GM12878 (cell line): ENCODE data around the gene GRK6. TPM values are rescaled to one million over a fixed set of nuclear protein-coding genes. Genes with fewer than 3 reads are reported as not detected.

Experiments
- ATAC-seq: fragments of 200-7000 bp; cut with Tn5 transposase; 3 replicates; pipeline ENCODE4 v1.9.1; 2020; ENCODE audit warnings: mild to moderate bottlenecking, moderate library complexity
- BruUV-seq: library from RNA; stranded (reverse); fragments of 400-500 nt; replicated peaks from 2 replicates; lab custom pipeline; 2021; lab: Mats Ljungman, UMichigan
- CTCF ChIA-PET: fragments of 300-600 bp; sonication (Branson Sonifier 250); formaldehyde crosslinking; extraction: SDS; loops from one replicate; lab custom pipeline; 2021; ENCODE audit warnings: inconsistent platforms; lab: Yijun Ruan, JAX
- POLR2A ChIA-PET: fragments of 350-600 bp; formaldehyde crosslinking; extraction: SDS; loops from one replicate; lab custom pipeline; 2021; ENCODE audit warnings: inconsistent platforms; lab: Charles Lee
- RAD21 ChIA-PET: fragments of 300-600 bp; sonication (Branson Sonifier 250); formaldehyde crosslinking; loops from one replicate; lab custom pipeline; 2023; ENCODE audit warnings: antibody characterized with exemption; ENCODE audit not compliant: unreplicated experiment; lab: Charles Lee
- SMC1A ChIA-PET: fragments of 300-600 bp; sonication (Branson Sonifier 250); formaldehyde crosslinking; loops from one replicate; lab custom pipeline; 2023; ENCODE audit not compliant: unreplicated experiment, uncharacterized antibody; lab: Charles Lee
- DNase-seq: peaks from one replicate; pipeline ENCODE4 v3.0.0-alpha.2; 2011; ENCODE audit warnings: low read depth, low spot score
- FAIRE-seq: peaks from 3 replicates; lab custom pipeline; 2011; peaks lifted over from hg19 to GRCh38; lab: Jason Lieb, UNC
- H2AFZ ChIP-seq: 2 replicates; pipeline ENCODE4 v1.6.0; 2011; ENCODE audit warnings: low read depth, low read length, control low read depth; ENCODE audit not compliant: control insufficient read depth
- H3K27ac ChIP-seq: 2 replicates; pipeline ENCODE4 v1.5.1; 2011; ENCODE audit warnings: control low read depth; ENCODE audit not compliant: control insufficient read depth, insufficient read depth
- H3K27me3 ChIP-seq, 2 experiments: replicated peaks in 1 of 2; 2 replicates each; pipeline versions ENCODE4 v1.6.0 to v1.6.1; 2011; ENCODE audit warnings: low read length in 1 of 2; ENCODE audit not compliant: control insufficient read depth in 2 of 2, insufficient read depth in 2 of 2
- H3K36me3 ChIP-seq, 2 experiments: 2 replicates each; pipeline ENCODE4 v1.5.1; 2011; ENCODE audit warnings: low read length in 1 of 2; ENCODE audit not compliant: control insufficient read depth in 2 of 2, insufficient read depth in 2 of 2
- H3K4me1 ChIP-seq: 2 replicates; pipeline ENCODE4 v1.6.1; 2011; ENCODE audit warnings: mild to moderate bottlenecking, low read length, moderate library complexity, mixed read lengths; ENCODE audit not compliant: control insufficient read depth, insufficient read depth
- H3K4me2 ChIP-seq: 2 replicates; pipeline ENCODE4 v1.6.0; 2011; ENCODE audit warnings: control low read depth; ENCODE audit not compliant: control insufficient read depth, insufficient read depth
- H3K4me3 ChIP-seq: fragments of 200-600 bp; sonication (generic); 2 replicates; pipeline ENCODE4 v1.5.1; 2016
- H3K79me2 ChIP-seq: 2 replicates; pipeline ENCODE4 v1.6.0; 2011; ENCODE audit warnings: low read length; ENCODE audit not compliant: control insufficient read depth, insufficient read depth
- H3K9ac ChIP-seq: 2 replicates; pipeline ENCODE4 v1.8.0; 2011; ENCODE audit warnings: low read length, control low read depth, mixed read lengths; ENCODE audit not compliant: control insufficient read depth, insufficient read depth
- H3K9me3 ChIP-seq: replicated peaks from 3 replicates; pipeline ENCODE4 v1.5.1; 2011; ENCODE audit warnings: mild to moderate bottlenecking, low read length; ENCODE audit not compliant: control insufficient read depth, insufficient read depth
- H4K20me1 ChIP-seq: 2 replicates; pipeline ENCODE4 v1.6.0; 2011; ENCODE audit not compliant: control insufficient read depth, insufficient read depth
- MYC ChIP-seq: IDR thresholded peaks from 2 replicates; pipeline ENCODE4 v1.6.1; 2011; ENCODE audit warnings: mild to moderate bottlenecking, low read length, moderate library complexity, inconsistent platforms; ENCODE audit not compliant: insufficient read depth, insufficient replicate concordance, insufficient read length, severe bottlenecking
- POLR2A ChIP-seq: IDR thresholded peaks from 2 replicates; pipeline ENCODE4 v1.6.1; 2011; ENCODE audit warnings: low read depth, mild to moderate bottlenecking, low read length
- POLR2AphosphoS5 ChIP-seq: IDR thresholded peaks from 2 replicates; pipeline ENCODE4 v1.6.1; 2011; ENCODE audit warnings: mild to moderate bottlenecking, low read length, inconsistent platforms
- TARDBP ChIP-seq: IDR thresholded peaks from 2 replicates; pipeline ENCODE4 v1.6.1; 2016; ENCODE audit warnings: borderline replicate concordance
- WGBS: methylation state at CpG from one replicate; pipeline ENCODE4 v1.1.6; 2016; ENCODE audit warnings: low lambda C conversion rate; ENCODE audit not compliant: insufficient replicate concordance, insufficient coverage; ENCODE audit errors: missing lambda C conversion rate; 5-methylcytosine and 5-hydroxymethylcytosine counted together
- in situ Hi-C: fragments of 300-500 bp; cut with MboI; formaldehyde crosslinking; loops from 9 replicates; pipeline ENCODE4 v1.14.3; 2018; ENCODE audit warnings: mixed read lengths
- intact Hi-C: fragments of 100-400 bp; cut with micrococcal nuclease; formaldehyde crosslinking; loops from one replicate; pipeline ENCODE4 v1.14.2; 2022; ENCODE audit not compliant: unreplicated experiment
- polyA plus RNA-seq, 11 experiments: library from polyadenylated mRNA; depleted of rRNA in 4 of 11; unstranded in 6 of 11; stranded (reverse) in 5 of 11; fragments of >200 nt; fragmentation: Nextera tagmentation in 4 of 11; fragmentation: Illumina TruSeq in 1 of 11; extraction: Ambion mirVana in 4 of 11; extraction: Trizol in 1 of 11; gene quantifications; 1 replicate in 1 of 11; 2 replicates in 10 of 11; pipeline versions ENCODE4 v1.2.1 to v1.2.3, GENCODE V29; 2011 to 2016; ENCODE audit warnings: inconsistent platforms in 2 of 11, missing spikeins in 2 of 11, low read depth in 1 of 11
- total RNA-seq, 4 experiments: library from RNA; depleted of rRNA in 3 of 4; stranded (reverse); fragments of >200 nt in 3 of 4; fragmentation: Illumina TruSeq in 1 of 4; extraction: Trizol in 1 of 4; gene quantifications; 2 replicates each; pipeline versions ENCODE4 v1.2.1 to v1.2.3, GENCODE V29; 2013 to 2021

The GRK6 gene
- total and polyA plus RNA-seq, 10 of the 15 experiments (the other 5 are each of a cell fraction or from before 2014, with no cell fraction given), result 0.79 to 124 (median 41.6) TPM

GRCh38 chr5:177443144-177443983 lies 16.9 kb downstream of the GRK6 start:
- ChIA-PET SMC1A (interaction anchor here (2.7 to 7.4 kb wide), 3 partner anchors 12 to 59 kb away, joined by 10 to 105 read pairs (median 73); partner anchors contain the start of gene PFN3), RAD21 (interaction anchor here (0.6 to 13.5 kb wide), 6 partner anchors 12 to 125 kb away, joined by 3 to 291 read pairs (median 14); partner anchors contain the start of gene GRK6), CTCF (interaction anchor here (0.8 to 16.4 kb wide), 7 partner anchors 11 to 58 kb away, joined by 3 to 391 read pairs (median 11); partner anchors contain the start of genes GRK6 and PFN3), POLR2A (interaction anchor here (1.0 to 13.6 kb wide), 6 partner anchors 11 to 39 kb away, joined by 3 to 358 read pairs (median 12); partner anchors contain the start of genes F12 and GRK6)
- FAIRE-seq (no peak), DNase-seq (no peak), ATAC-seq (no peak)
- in situ Hi-C loops, result no loop called here
- intact Hi-C loops, result no loop called here
- H3K9ac ChIP-seq, result no peak overlapping the region
- H3K27me3 ChIP-seq, result no peaks in the 10 kb centered on the region
- 90% methylated on average over 15 of the region's 15 CpGs for WGBS
- H3K27ac ChIP-seq, result no peak overlapping the region
- peaks cover 4 to 12% of the 10 kb centered on the region in 2 experiments; a peak in 3 of 4 replicates for H3K36me3 ChIP-seq
- peaks cover 32% of the 10 kb centered on the region for H3K4me1 ChIP-seq
- H3K4me2 ChIP-seq, result no peak overlapping the region
- no TSS peak for BruUV-seq
- no peak overlapping the region for H3K4me3 ChIP-seq
- H3K79me2 ChIP-seq, result peaks cover 8% of the 10 kb centered on the region
- no peaks in the 10 kb centered on the region for H3K9me3 ChIP-seq
- TF ChIP-seq POLR2A (peak; percentile 14), MYC (no peak), POLR2AphosphoS5 (peak; percentile 4; the same call in 1 of the 2 replicates), TARDBP (no peak)
- H2AFZ ChIP-seq, result no peak overlapping the region
- no peaks in the 10 kb centered on the region for H4K20me1 ChIP-seq
